ENCODE results near the gene TMEM44.

GRCh38 chr3:194637541-194638400 is 4.6 kb upstream of the TMEM44 start:
- TF ChIP-seq CTCF (IDR thresholded peaks at IDR 0.05), result no peak
- no peak for TF ChIP-seq POLR2A (IDR thresholded peaks at IDR 0.05)

All from heart left ventricle (tissue), 13 donors.